Measurements from ENCODE around the gene YPEL1. TPM values are rescaled to one million over a fixed set of nuclear protein-coding genes. Genes with fewer than 3 reads are reported as not detected.

Gene YPEL1
- total and polyA plus RNA-seq, 2 of the 13 experiments (the other 11 are each of a cell fraction or from before 2014, with no cell fraction given), result 0.33 to 2.5 TPM

GRCh38 chr22:21674638-21675245 lies 60.9 kb downstream of the YPEL1 start (continued):
- TF ChIP-seq, protein P1, sequence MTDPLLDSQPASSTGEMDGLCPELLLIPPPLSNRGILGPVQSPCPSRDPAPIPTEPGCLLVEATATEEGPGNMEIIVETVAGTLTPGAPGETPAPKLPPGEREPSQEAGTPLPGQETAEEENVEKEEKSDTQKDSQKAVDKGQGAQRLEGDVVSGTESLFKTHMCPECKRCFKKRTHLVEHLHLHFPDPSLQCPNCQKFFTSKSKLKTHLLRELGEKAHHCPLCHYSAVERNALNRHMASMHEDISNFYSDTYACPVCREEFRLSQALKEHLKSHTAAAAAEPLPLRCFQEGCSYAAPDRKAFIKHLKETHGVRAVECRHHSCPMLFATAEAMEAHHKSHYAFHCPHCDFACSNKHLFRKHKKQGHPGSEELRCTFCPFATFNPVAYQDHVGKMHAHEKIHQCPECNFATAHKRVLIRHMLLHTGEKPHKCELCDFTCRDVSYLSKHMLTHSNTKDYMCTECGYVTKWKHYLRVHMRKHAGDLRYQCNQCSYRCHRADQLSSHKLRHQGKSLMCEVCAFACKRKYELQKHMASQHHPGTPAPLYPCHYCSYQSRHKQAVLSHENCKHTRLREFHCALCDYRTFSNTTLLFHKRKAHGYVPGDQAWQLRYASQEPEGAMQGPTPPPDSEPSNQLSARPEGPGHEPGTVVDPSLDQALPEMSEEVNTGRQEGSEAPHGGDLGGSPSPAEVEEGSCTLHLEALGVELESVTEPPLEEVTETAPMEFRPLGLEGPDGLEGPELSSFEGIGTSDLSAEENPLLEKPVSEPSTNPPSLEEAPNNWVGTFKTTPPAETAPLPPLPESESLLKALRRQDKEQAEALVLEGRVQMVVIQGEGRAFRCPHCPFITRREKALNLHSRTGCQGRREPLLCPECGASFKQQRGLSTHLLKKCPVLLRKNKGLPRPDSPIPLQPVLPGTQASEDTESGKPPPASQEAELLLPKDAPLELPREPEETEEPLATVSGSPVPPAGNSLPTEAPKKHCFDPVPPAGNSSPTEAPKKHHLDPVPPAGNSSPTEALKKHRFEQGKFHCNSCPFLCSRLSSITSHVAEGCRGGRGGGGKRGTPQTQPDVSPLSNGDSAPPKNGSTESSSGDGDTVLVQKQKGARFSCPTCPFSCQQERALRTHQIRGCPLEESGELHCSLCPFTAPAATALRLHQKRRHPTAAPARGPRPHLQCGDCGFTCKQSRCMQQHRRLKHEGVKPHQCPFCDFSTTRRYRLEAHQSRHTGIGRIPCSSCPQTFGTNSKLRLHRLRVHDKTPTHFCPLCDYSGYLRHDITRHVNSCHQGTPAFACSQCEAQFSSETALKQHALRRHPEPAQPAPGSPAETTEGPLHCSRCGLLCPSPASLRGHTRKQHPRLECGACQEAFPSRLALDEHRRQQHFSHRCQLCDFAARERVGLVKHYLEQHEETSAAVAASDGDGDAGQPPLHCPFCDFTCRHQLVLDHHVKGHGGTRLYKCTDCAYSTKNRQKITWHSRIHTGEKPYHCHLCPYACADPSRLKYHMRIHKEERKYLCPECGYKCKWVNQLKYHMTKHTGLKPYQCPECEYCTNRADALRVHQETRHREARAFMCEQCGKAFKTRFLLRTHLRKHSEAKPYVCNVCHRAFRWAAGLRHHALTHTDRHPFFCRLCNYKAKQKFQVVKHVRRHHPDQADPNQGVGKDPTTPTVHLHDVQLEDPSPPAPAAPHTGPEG (CRISPR knock-in tag; IDR thresholded peaks at IDR 0.05), result no peak
- TF ChIP-seq ZNF773 (CRISPR knock-in tag; IDR thresholded peaks at IDR 0.05; ENCODE audit: borderline replicate concordance) (no peak), HMGA1 (CRISPR knock-in tag; conservative IDR thresholded peaks at IDR 0.05) (no peak), KLF11 (CRISPR knock-in tag; IDR thresholded peaks at IDR 0.05) (no peak), TFAP4 (IDR thresholded peaks at IDR 0.05; ENCODE audit: borderline replicate concordance, low read depth) (no peak), ZNF556 (CRISPR knock-in tag; IDR thresholded peaks at IDR 0.05; ENCODE audit: borderline replicate concordance) (no peak), MTA3 (CRISPR knock-in tag; IDR thresholded peaks at IDR 0.05) (no peak), ZNF7 (CRISPR knock-in tag; IDR thresholded peaks at IDR 0.05) (no peak), CREBL2 (CRISPR knock-in tag; IDR thresholded peaks at IDR 0.05; ENCODE audit: borderline replicate concordance) (no peak)
- TF ChIP-seq, protein P2, sequence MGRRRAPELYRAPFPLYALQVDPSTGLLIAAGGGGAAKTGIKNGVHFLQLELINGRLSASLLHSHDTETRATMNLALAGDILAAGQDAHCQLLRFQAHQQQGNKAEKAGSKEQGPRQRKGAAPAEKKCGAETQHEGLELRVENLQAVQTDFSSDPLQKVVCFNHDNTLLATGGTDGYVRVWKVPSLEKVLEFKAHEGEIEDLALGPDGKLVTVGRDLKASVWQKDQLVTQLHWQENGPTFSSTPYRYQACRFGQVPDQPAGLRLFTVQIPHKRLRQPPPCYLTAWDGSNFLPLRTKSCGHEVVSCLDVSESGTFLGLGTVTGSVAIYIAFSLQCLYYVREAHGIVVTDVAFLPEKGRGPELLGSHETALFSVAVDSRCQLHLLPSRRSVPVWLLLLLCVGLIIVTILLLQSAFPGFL (CRISPR knock-in tag; IDR thresholded peaks at IDR 0.05), result no peak
- TF ChIP-seq, protein P3, sequence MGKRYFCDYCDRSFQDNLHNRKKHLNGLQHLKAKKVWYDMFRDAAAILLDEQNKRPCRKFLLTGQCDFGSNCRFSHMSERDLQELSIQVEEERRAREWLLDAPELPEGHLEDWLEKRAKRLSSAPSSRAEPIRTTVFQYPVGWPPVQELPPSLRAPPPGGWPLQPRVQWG (CRISPR knock-in tag; IDR thresholded peaks at IDR 0.05; ENCODE audit: borderline replicate concordance, low read depth), result no peak

Measured in HepG2 (cell line).